ENCODE results near the gene BMX. TPM values are rescaled to one million over a fixed set of nuclear protein-coding genes. Genes with fewer than 3 reads are reported as not detected.
A peak's percentile ranks its signal among the peaks of the same experiment; 100 is the strongest.

The BMX gene
- total and polyA plus RNA-seq, 5 experiments from 2014 or later = not detected

GRCh38 chrX:15512401-15512965, 11.9 kb downstream of the BMX start:
- peaks cover 0 to 11% (median 3%) of the 10 kb centered on the region in 5 donors for H3K27me3 Mint-ChIP-seq
- ATAC-seq = no peak

GRCh38 chrX:15514279-15514678, 13.7 kb downstream of the BMX start:
- no peak overlapping the region for H3K4me3 Mint-ChIP-seq
- H3K27ac Mint-ChIP-seq = no peak overlapping the region
- ATAC-seq (no peak), DNase-seq (no peak)
- H3K9me3 Mint-ChIP-seq = no peaks in the 10 kb centered on the region
- POLR2A ChIA-PET = no interaction called here
- no peaks in the 10 kb centered on the region for H3K4me1 Mint-ChIP-seq
- no peaks in the 10 kb centered on the region for H3K36me3 Mint-ChIP-seq
- peaks cover 0 to 10% (median 3%) of the 10 kb centered on the region in 5 donors for H3K27me3 Mint-ChIP-seq

More at GRCh38 chrX:15512401-15512965, 11.9 kb downstream of the BMX start:
- Mint-ChIP-seq H3K9me3 (no peaks in the 10 kb centered on the region), H3K4me1 (no peaks in the 10 kb centered on the region), H3K36me3 (no peaks in the 10 kb centered on the region), H3K4me3 (no peak overlapping the region), H3K27ac (no peak overlapping the region)
- no peak for DNase-seq
- POLR2A ChIA-PET = no interaction called here

GRCh38 chrX:15515931-15516330, 15.3 kb downstream of the BMX start:
- Mint-ChIP-seq H3K9me3 (no peaks in the 10 kb centered on the region), H3K27ac (no peak overlapping the region), H3K36me3 (no peaks in the 10 kb centered on the region), H3K4me3 (no peak overlapping the region), H3K27me3 (no peaks in the 10 kb centered on the region), H3K4me1 (no peaks in the 10 kb centered on the region)
- ATAC-seq = no peak
- POLR2A ChIA-PET = no interaction called here
- DNase-seq = no peak

GRCh38 chrX:15522464-15522863, 21.9 kb downstream of the BMX start:
- POLR2A ChIA-PET = no interaction called here
- Mint-ChIP-seq H3K27ac (no peak overlapping the region), H3K36me3 (peaks cover 0 to 7% (median 0%) of the 10 kb centered on the region in 3 donors), H3K4me1 (no peaks in the 10 kb centered on the region), H3K4me3 (no peak overlapping the region), H3K9me3 (peaks cover 0 to 5% (median 0%) of the 10 kb centered on the region in 9 donors), H3K27me3 (peaks cover 0 to 10% (median 6%) of the 10 kb centered on the region in 5 donors)
- DNase-seq (no peak), ATAC-seq (no peak)

GRCh38 chrX:15523088-15523487, 22.5 kb downstream of the BMX start:
- H3K36me3 Mint-ChIP-seq = peaks cover 0 to 7% (median 0%) of the 10 kb centered on the region in 3 donors
- POLR2A ChIA-PET = no interaction called here
- ATAC-seq = no peak

GRCh38 chrX:15524417-15524816, 23.8 kb downstream of the BMX start:
- Mint-ChIP-seq H3K9me3 (peaks cover 0 to 5% (median 0%) of the 10 kb centered on the region in 9 donors), H3K27me3 (peaks cover 0 to 10% (median 6%) of the 10 kb centered on the region in 5 donors), H3K4me3 (no peak overlapping the region), H3K4me1 (no peaks in the 10 kb centered on the region), H3K27ac (no peak overlapping the region), H3K36me3 (peaks cover 0 to 7% (median 0%) of the 10 kb centered on the region in 3 donors)
- POLR2A ChIA-PET = no interaction called here
- DNase-seq = no peak
- ATAC-seq = no peak

More at GRCh38 chrX:15523088-15523487, 22.5 kb downstream of the BMX start:
- Mint-ChIP-seq H3K9me3 (peaks cover 0 to 5% (median 0%) of the 10 kb centered on the region in 9 donors), H3K27me3 (peaks cover 0 to 10% (median 6%) of the 10 kb centered on the region in 5 donors), H3K4me1 (no peaks in the 10 kb centered on the region), H3K27ac (no peak overlapping the region), H3K4me3 (no peak overlapping the region)
- no peak for DNase-seq

- no peak for ATAC-seq
- POLR2A ChIA-PET = no interaction called here
Observed at GRCh38 chrX:15525664-15526416, 25.2 kb downstream of the BMX start.

GRCh38 chrX:15529165-15529564, 28.6 kb downstream of the BMX start:
- Mint-ChIP-seq H3K36me3 (no peaks in the 10 kb centered on the region), H3K4me1 (no peaks in the 10 kb centered on the region), H3K4me3 (no peak overlapping the region), H3K27me3 (peaks cover 0 to 4% (median 0%) of the 10 kb centered on the region in 5 donors), H3K27ac (peak overlapping the region in 1 of 10 donors; percentile 5), H3K9me3 (no peaks in the 10 kb centered on the region)
- DNase-seq (no peak), ATAC-seq (no peak)
- POLR2A ChIA-PET = no interaction called here

More at GRCh38 chrX:15525664-15526416, 25.2 kb downstream of the BMX start:
- DNase-seq = no peak
- Mint-ChIP-seq H3K4me1 (no peaks in the 10 kb centered on the region), H3K27ac (no peak overlapping the region), H3K27me3 (peaks cover 0 to 10% (median 6%) of the 10 kb centered on the region in 5 donors), H3K36me3 (peaks cover 0 to 7% (median 0%) of the 10 kb centered on the region in 3 donors), H3K9me3 (peaks cover 0 to 5% (median 0%) of the 10 kb centered on the region in 9 donors), H3K4me3 (no peak overlapping the region)

GRCh38 chrX:15530318-15530717, 29.7 kb downstream of the BMX start:
- Mint-ChIP-seq H3K4me3 (no peak overlapping the region), H3K36me3 (no peaks in the 10 kb centered on the region), H3K27me3 (peaks cover 0 to 4% (median 0%) of the 10 kb centered on the region in 5 donors), H3K4me1 (no peaks in the 10 kb centered on the region), H3K27ac (no peak overlapping the region), H3K9me3 (no peaks in the 10 kb centered on the region)
- POLR2A ChIA-PET = no interaction called here
- DNase-seq (no peak), ATAC-seq (no peak)

- POLR2A ChIA-PET = no interaction called here
- Mint-ChIP-seq H3K4me1 (no peaks in the 10 kb centered on the region), H3K36me3 (no peaks in the 10 kb centered on the region), H3K27me3 (peaks cover 0 to 9% (median 3%) of the 10 kb centered on the region in 5 donors), H3K9me3 (peaks cover 0 to 1% (median 0%) of the 10 kb centered on the region in 9 donors), H3K27ac (no peak overlapping the region), H3K4me3 (no peak overlapping the region)
- ATAC-seq (no peak), DNase-seq (no peak)
Observed at GRCh38 chrX:15546745-15547144, 46.1 kb downstream of the BMX start.

GRCh38 chrX:15547356-15547755, 46.7 kb downstream of the BMX start:
- DNase-seq (no peak), ATAC-seq (no peak)
- POLR2A ChIA-PET = no interaction called here
- Mint-ChIP-seq H3K36me3 (no peaks in the 10 kb centered on the region), H3K27me3 (peaks cover 0 to 9% (median 3%) of the 10 kb centered on the region in 5 donors), H3K4me3 (no peak overlapping the region), H3K4me1 (no peaks in the 10 kb centered on the region), H3K9me3 (peaks cover 0 to 1% (median 0%) of the 10 kb centered on the region in 9 donors), H3K27ac (no peak overlapping the region)

GRCh38 chrX:15549189-15550012, 48.8 kb downstream of the BMX start:
- Mint-ChIP-seq H3K4me1 (no peaks in the 10 kb centered on the region), H3K9me3 (peaks cover 0 to 1% (median 0%) of the 10 kb centered on the region in 9 donors), H3K27ac (no peak overlapping the region), H3K27me3 (peaks cover 0 to 9% (median 3%) of the 10 kb centered on the region in 5 donors), H3K4me3 (no peak overlapping the region), H3K36me3 (no peaks in the 10 kb centered on the region)
- ATAC-seq (no peak), DNase-seq (no peak)
- POLR2A ChIA-PET = no interaction called here

- ATAC-seq = no peak
- Mint-ChIP-seq H3K9me3 (no peaks in the 10 kb centered on the region), H3K27me3 (no peaks in the 10 kb centered on the region), H3K4me1 (no peaks in the 10 kb centered on the region), H3K36me3 (no peaks in the 10 kb centered on the region), H3K27ac (no peak overlapping the region), H3K4me3 (no peak overlapping the region)
- DNase-seq = no peak
- POLR2A ChIA-PET = no interaction called here
Observed at GRCh38 chrX:15559227-15559626, 58.6 kb downstream of the BMX start.
